GM18858 (cell line): ENCODE data around the gene SRSF5.
"Not testable (repeated sequence)": the region's sequence is repeated elsewhere in the genome, so short reads cannot be mapped to it uniquely, and the experiment has no call there.

Experiments used
- ATAC-seq: cut with Tn5 transposase; IDR thresholded peaks from one replicate; pipeline ENCODE4 v1.9.1; 2021; ENCODE audit not compliant: unreplicated experiment

SRSF5 gene

DNA sequence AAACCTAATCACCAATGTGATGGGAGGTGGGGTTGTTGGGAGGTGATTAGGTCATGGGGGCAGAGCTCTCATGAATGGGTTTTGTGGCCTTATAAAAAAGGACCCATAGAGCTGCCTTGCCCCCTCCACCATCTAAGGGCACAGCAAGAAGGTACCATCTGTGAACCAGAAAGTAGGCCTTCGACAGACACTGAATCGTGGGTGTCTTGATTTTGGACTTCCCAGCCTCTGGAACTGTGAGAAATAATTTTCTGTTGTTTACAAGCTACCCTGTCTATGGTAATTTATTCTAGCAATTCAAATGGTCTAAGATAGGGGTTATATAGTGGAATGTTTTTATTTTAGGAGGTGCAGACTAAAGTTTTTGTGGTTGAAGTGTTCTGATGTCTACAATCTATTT, 38.0 kb downstream of the SRSF5 start:
- no peak for ATAC-seq

- no peak for ATAC-seq
These were observed 40.2 kb downstream of the SRSF5 start for GRCh38 chr14:69807192-69807591.

DNA sequence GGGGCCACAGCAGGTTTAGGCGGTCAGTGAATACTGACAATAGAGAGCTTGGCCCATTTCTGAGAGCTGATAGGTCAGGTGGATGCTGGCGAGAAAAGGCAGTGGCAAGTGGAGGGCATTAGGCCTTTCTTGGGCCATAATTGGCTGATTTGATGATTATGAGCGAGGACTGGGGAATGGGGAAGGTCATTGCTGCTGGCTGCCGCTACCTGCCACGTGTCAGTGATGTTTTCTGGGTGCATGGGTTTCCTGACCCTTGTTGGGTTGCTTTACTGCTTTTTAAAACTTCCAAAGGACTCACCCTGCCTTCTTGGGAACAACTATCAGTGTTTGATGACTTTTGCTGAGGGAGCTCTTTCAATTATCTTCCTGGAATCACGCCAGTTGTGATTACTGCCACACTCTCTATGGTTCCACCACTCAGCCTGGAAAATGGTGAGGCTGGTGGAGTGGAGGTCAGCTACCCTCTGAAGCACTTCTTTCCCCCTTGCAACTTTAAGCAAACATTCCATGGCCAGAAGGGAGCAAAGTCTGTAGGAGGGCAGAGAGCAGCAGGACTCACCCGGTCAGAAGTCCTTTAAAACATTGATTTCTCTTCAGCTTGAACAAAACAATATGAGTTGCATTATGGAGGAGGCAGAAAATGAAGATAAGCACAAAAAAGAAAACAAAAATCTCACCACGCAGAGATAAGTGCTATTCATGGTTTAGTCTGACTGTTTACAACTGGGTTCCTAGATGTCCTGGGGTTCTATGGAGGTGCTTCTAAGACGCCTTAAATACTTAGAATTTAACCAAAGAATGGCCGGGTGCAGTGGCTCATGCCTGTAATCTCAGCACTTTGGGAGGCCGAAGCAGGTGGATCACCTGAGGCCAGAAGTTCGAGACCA, 42.2 kb downstream of the SRSF5 start:
- no peak for ATAC-seq

GRCh38 chr14:69811227-69811867, 44.4 kb downstream of the SRSF5 start:
- no peak for ATAC-seq

DNA sequence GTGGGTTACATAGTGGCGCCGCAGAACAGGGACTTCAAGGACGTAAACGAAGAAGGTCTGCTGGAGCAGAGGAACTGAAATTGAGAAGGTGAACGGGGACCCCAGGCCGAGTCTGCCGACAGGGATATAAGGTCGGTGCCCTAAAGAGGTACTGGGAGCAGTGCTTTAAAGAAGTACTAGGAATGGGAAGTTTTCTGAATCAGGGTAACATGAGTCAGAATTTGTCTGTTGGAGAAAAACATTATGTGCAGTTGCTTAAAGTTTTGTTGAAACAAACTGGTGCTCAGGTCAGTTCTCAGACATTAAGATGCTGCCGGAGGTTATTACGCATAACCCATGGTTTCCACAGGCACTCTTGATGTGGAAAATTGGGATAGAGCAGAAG, 44.9 kb downstream of the SRSF5 start:
- no peak for ATAC-seq

GRCh38 chr14:69812711-69813110, 45.8 kb downstream of the SRSF5 start:
- no peak for ATAC-seq

DNA sequence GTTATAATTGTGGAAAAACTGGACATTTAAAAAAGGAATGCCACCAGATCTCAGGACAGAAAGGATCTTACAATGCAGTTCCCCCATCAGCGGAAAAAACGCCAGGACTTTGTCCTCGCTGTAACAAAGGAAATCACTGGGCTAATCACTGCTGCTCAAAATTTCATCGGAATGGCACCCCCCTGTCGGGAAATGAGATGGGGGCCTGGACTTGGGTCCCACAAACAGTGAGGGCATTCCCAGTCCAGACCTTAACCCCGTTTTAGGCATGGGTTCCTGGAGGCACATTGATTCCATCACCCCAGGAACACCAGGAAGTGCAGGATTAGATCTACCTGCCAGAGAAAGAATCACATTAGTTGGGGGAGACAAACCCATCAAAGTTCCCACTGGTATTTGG, 46.4 kb downstream of the SRSF5 start:
- not testable (repeated sequence) for ATAC-seq

- no peak for ATAC-seq
These were observed 47.5 kb downstream of the SRSF5 start for GRCh38 chr14:69814397-69814796.

DNA sequence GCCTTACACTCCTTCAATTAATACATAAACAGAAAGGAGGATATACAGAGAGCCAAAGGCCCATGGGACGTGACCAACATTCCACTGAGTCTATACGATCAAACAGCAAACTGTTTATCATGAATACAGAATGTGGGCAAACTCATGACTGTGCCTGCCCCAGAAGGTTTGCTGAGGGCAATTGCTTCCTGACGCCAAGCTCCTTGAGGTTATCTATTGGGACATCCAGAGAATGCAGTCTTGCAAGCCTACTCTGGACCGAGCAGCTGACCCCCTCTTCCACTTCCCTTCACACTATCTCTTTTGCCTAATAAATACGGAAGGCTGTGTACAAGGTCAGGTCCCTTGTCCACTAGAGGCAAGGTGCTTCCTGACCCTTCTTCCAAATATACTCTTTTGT, 48.6 kb downstream of the SRSF5 start:
- ATAC-seq = no peak

DNA sequence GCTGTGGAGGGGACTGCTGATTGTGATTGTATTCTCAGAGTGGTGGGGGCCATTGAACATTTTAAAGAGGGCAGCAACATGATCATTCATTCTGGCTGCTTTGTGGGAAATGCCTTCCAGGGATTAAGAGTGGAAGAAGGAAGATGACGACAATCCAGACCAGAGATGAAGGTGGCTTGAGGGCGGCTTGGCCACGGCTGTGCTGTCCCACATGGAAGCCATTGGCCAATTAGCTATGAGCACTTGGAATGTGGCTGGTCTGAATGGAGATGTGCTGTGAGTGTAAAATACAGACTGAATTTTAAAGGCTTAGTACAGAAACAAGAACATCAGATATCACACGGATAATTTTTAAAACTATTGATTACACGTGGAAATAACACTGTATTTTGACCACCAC, 49.3 kb downstream of the SRSF5 start:
- ATAC-seq = no peak

DNA sequence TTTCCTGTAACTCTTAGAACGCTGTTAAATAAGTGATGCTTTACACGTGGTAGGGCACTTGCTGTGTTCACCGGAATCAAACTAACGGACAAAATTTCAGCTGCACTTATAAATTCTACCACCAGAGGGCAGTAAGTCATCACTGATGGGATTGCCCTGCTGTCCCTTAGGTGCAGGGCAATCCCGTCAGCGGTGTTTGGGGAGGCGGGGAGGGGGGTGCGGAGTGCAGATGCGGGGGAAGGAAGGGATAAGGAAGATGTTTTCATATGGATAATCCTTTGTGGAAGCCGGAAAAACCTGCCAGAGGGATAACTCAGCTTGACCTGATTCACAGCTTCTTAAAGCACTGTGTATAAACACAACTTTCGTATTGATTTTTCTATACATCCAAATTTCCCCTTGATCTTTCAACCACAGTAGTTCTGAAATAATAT, 51.8 kb downstream of the SRSF5 start:
- ATAC-seq = no peak

DNA sequence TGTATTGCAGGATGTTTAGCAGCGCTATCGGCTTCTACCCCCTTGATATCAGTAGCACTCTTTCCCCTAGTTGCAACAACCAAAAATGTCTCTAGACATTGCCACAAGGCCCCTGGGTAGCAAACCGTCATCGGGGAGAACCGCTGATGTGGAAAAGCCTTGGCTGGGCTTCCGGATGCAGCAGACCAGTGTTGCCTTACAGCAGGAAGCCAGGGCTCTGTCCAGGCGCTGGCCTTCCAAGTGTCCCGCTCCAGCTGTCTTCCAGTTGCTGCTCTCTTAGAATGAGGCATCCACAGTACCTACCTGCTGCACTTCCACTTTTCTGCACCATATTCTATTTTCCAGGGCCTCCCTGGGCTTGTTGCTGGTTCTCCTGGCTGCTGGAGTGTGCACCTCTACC, 52.7 kb downstream of the SRSF5 start:
- ATAC-seq = no peak

GRCh38 chr14:69820991-69821390, 54.0 kb downstream of the SRSF5 start:
- no peak for ATAC-seq
